Right lobe of liver (tissue), 6 donors: ENCODE measurements around the gene RAPGEF2. TPM values are rescaled to one million over a fixed set of nuclear protein-coding genes. Genes with fewer than 3 reads are reported as not detected.

Source experiments
- ATAC-seq, 4 donors: fragments of 200-7000 bp; cut with Tn5 transposase; one replicate each; pipeline ENCODE4 v1.9.1; 2020; ENCODE audit warnings: mild to moderate bottlenecking in 4 of 4, moderate library complexity in 4 of 4
- DNase-seq, 3 donors: peaks; one replicate each; pipeline ENCODE4 v3.0.0-alpha.2; 2020
- H3K27ac ChIP-seq, 3 donors: fragments of 200-600 bp; one replicate each; pipeline ENCODE4 v1.8.0; 2022
- H3K27me3 ChIP-seq, 2 donors: fragments of 200-600 bp; one replicate each; pipeline ENCODE4 v1.8.0; 2022
- H3K36me3 ChIP-seq, 4 donors: fragments of 200-600 bp; sonication (generic) in 1 of 4; one replicate each; pipeline versions ENCODE4 v1.5.1 to v1.8.0; 2017 to 2022; ENCODE audit warnings: control low read depth in 1 of 4
- H3K4me1 ChIP-seq, 4 donors: fragments of 200-600 bp; sonication (generic) in 1 of 4; one replicate each; pipeline versions ENCODE4 v1.5.1 to v1.8.0; 2017 to 2022; ENCODE audit warnings: control low read depth in 1 of 4
- H3K4me3 ChIP-seq, 3 donors: fragments of 200-600 bp; one replicate each; pipeline ENCODE4 v1.8.0; 2022
- H3K9me3 ChIP-seq, 4 donors: fragments of 200-600 bp; sonication (generic) in 1 of 4; one replicate each; pipeline versions ENCODE4 v1.5.1 to v1.8.0; 2017 to 2022; ENCODE audit warnings: control low read depth in 1 of 4
- POLR2A ChIP-seq: fragments of 450-650 bp; IDR thresholded peaks from one replicate; pipeline ENCODE4 v1.6.1; 2017; ENCODE audit warnings: antibody characterized with exemption, mild to moderate bottlenecking
- WGBS: methylation state at CpG from one replicate; pipeline ENCODE4 v1.1.6; 2018; ENCODE audit warnings: low coverage, low lambda C conversion rate; ENCODE audit not compliant: insufficient coverage; ENCODE audit errors: missing lambda C conversion rate; 5-methylcytosine and 5-hydroxymethylcytosine counted together
- intact Hi-C, 2 donors: fragments of 100-400 bp; cut with DNase I; formaldehyde crosslinking; loops; one replicate each; pipeline versions ENCODE4 v1.11.2 to v1.14.1; 2022
- total RNA-seq, 6 experiments: library from RNA; depleted of rRNA in 2 of 6; stranded (reverse); fragments of >200 nt in 2 of 6; fragmentation: NEBNext Ultra II Directional in 3 of 6; extraction: Animal tissue kit (Norgen Biotek cat#: 25700) in 3 of 6; gene quantifications; one replicate each; pipeline versions ENCODE4 v1.1.0 to v1.2.4, GENCODE V29; 2016 to 2023
- TF ChIP-seq, protein P1 (sequence below), 4 donors: fragments of 200-600 bp in 3 of 4; fragments of 450-650 bp in 1 of 4; IDR thresholded peaks; one replicate each; pipeline versions ENCODE4 v1.5.1 to v1.8.0; 2016 to 2022; ENCODE audit warnings: antibody characterized with exemption in 4 of 4, mild to moderate bottlenecking in 2 of 4
- donor health status: DM: no; HTN: yes; CAD: no.
- donor health status: DM: no; HTN: no; CAD: no.
- donor health status: DM: no; HTN: no; CAD: no.
- donor health status: DM: no; HTN: yes; CAD: no.
- donor health status: DM: no; HTN: yes; CAD: no.

Gene RAPGEF2
- total RNA-seq, 6 experiments from 2014 or later, result 22.1 to 32.1 (median 27.2) TPM

DNA sequence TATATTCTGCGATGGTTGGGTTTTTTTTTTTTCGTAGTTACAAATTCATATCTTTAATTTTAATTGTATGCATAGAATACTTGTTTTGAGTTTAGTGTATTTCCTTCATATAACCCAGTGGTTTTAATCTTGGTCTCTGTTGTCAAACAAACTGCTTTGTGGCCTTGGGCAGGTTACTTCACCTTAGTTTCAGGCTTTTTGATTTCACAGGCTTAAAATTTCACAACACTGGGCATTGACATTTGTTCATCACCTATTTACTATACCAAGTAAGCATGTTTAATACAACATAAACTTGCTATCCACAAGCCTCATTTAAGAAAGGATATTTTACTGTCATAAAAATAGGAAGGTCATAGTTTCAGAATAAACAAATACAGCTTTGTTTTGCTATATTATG, 14.7 kb downstream of the RAPGEF2 start:
- peak overlapping the region in 2 of 3 donors; percentile 19 to 37 for H3K27ac ChIP-seq
- no peaks in the 10 kb centered on the region for H3K27me3 ChIP-seq
- no peak for DNase-seq
- WGBS, result 62% methylated on average over 2 of the region's 2 CpGs
- H3K36me3 ChIP-seq, result no peaks in the 10 kb centered on the region
- ATAC-seq, result peak; percentile 70 to 91 (median 88)
- no peak overlapping the region for H3K4me3 ChIP-seq
- intact Hi-C loops, result no loop called here
- no peak for TF ChIP-seq POLR2A
- TF ChIP-seq, protein P1, sequence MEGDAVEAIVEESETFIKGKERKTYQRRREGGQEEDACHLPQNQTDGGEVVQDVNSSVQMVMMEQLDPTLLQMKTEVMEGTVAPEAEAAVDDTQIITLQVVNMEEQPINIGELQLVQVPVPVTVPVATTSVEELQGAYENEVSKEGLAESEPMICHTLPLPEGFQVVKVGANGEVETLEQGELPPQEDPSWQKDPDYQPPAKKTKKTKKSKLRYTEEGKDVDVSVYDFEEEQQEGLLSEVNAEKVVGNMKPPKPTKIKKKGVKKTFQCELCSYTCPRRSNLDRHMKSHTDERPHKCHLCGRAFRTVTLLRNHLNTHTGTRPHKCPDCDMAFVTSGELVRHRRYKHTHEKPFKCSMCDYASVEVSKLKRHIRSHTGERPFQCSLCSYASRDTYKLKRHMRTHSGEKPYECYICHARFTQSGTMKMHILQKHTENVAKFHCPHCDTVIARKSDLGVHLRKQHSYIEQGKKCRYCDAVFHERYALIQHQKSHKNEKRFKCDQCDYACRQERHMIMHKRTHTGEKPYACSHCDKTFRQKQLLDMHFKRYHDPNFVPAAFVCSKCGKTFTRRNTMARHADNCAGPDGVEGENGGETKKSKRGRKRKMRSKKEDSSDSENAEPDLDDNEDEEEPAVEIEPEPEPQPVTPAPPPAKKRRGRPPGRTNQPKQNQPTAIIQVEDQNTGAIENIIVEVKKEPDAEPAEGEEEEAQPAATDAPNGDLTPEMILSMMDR (IDR thresholded peaks at IDR 0.05), result no peak
- no peaks in the 10 kb centered on the region for H3K9me3 ChIP-seq
- H3K4me1 ChIP-seq, result peaks cover 0 to 13% (median 1%) of the 10 kb centered on the region in 4 donors

DNA sequence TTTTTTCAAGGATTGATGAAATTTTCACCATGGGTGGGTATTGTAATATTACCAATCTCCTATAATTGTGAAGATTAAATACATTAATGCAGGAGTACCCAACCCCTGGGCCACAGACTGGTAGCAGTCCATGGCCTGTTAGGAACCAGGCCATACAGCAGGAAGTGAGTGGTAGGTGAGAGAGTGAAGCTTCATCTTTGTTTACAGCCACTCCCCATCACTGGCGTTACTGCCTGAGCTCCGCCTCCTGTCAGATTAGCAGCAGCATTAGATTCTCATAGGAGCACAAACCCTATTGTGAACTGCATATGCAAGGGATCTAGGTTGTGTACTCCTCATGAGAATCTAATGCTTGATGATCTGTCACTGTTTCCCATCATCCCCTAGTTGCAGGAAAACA, 15.1 kb downstream of the RAPGEF2 start:
- ATAC-seq (peak in 3 of 4 donors; percentile 24 to 41 (median 38)), DNase-seq (no peak)
- H3K27ac ChIP-seq, result peak overlapping the region in 2 of 3 donors; percentile 19 to 37
- intact Hi-C loops, result no loop called here
- TF ChIP-seq, protein P1 (IDR thresholded peaks at IDR 0.05), result no peak
- no peak for TF ChIP-seq POLR2A
- no peaks in the 10 kb centered on the region for H3K27me3 ChIP-seq
- H3K36me3 ChIP-seq, result no peaks in the 10 kb centered on the region
- H3K4me1 ChIP-seq, result peaks cover 0 to 13% (median 1%) of the 10 kb centered on the region in 4 donors
- H3K4me3 ChIP-seq, result no peak overlapping the region
- 75% methylated on average over 2 of the region's 2 CpGs for WGBS
- H3K9me3 ChIP-seq, result no peaks in the 10 kb centered on the region

DNA sequence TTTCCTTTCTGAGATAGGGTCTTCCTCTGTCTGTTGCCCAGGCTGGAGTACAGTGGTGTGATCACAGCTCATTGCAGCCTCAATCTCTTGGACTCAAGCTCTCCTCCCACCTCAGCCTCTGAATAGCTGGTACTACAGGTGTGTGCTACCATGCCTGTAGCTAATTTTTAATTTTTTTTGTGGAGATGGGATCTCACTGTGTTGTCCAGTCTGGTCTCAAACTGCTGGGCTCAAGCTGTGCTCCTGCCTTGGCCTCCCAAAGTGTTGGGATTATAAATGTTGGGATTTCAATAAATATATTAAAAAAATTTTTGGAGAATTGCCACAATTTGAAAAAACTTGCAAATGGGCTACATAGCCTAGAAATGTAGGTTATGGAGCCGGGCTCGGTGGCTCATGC, 18.5 kb downstream of the RAPGEF2 start:
- no CpG with 5 or more reads among the region's 2 CpGs for WGBS
- intact Hi-C loops, result no loop called here
- Histone ChIP-seq H3K27ac (no peak overlapping the region), H3K4me1 (peaks cover 0 to 32% (median 7%) of the 10 kb centered on the region in 4 donors), H3K27me3 (no peaks in the 10 kb centered on the region), H3K36me3 (no peaks in the 10 kb centered on the region), H3K4me3 (no peak overlapping the region), H3K9me3 (no peaks in the 10 kb centered on the region)
- ATAC-seq (no peak), DNase-seq (no peak)
- TF ChIP-seq POLR2A, result no peak
- TF ChIP-seq, protein P1 (IDR thresholded peaks at IDR 0.05), result no peak

DNA sequence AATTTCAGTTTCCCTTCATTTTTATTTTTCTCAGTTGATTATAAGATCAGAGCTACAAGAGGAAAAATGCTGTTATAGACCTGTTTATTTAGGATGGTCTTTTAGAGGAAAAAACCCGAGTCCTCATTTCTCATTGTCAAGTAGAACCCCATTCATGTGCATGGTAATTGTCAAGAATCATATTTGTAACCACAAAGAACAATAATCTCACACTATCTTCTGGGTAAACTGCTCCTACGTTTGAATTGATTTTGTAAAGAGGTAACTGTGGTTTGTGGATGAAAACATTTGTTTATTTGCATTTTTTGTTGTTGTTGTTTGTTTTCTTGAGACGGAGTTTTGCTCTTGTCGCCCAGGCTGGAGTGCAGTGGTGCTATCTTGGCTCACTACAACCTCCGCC, 23.8 kb downstream of the RAPGEF2 start:
- no peak for TF ChIP-seq POLR2A
- TF ChIP-seq, protein P1 (IDR thresholded peaks at IDR 0.05), result no peak
- no peak for DNase-seq
- peaks cover 0 to 22% (median 6%) of the 10 kb centered on the region in 4 donors for H3K4me1 ChIP-seq
- 70% methylated on average over 5 of the region's 5 CpGs for WGBS
- H3K27ac ChIP-seq, result no peak overlapping the region
- H3K9me3 ChIP-seq, result no peaks in the 10 kb centered on the region
- H3K4me3 ChIP-seq, result no peak overlapping the region
- no peaks in the 10 kb centered on the region for H3K36me3 ChIP-seq
- H3K27me3 ChIP-seq, result no peaks in the 10 kb centered on the region
- no peak for ATAC-seq
- intact Hi-C loops, result no loop called here
